Measurements from ENCODE around the gene RALGAPA1. TPM values are rescaled to one million over a fixed set of nuclear protein-coding genes. Genes with fewer than 3 reads are reported as not detected.
A peak's percentile ranks its signal among the peaks of the same experiment; 100 is the strongest.

RALGAPA1 gene
- total RNA-seq, 6 experiments from 2014 or later, result 12.1 to 16.1 (median 13.2) TPM

GRCh38 chr14:35682802-35683201 lies 126.3 kb downstream of the RALGAPA1 start:
- no peaks in the 10 kb centered on the region for H3K36me3 Mint-ChIP-seq (ENCODE audit: low read depth)
- TF ChIP-seq CTCF (IDR thresholded peaks at IDR 0.05), result no peak
- H3K27ac Mint-ChIP-seq, result no peak overlapping the region
- no peaks in the 10 kb centered on the region for H3K4me1 Mint-ChIP-seq (ENCODE audit: low read depth)
- no peak overlapping the region for H3K4me3 Mint-ChIP-seq
- no peaks in the 10 kb centered on the region; the same call in 1 of the 2 replicates for H3K27me3 Mint-ChIP-seq (ENCODE audit: insufficient read depth)
- no peaks in the 10 kb centered on the region for H3K9me3 Mint-ChIP-seq
- DNase-seq, result no peak

- Mint-ChIP-seq H3K27me3 (ENCODE audit: insufficient read depth) (no peaks in the 10 kb centered on the region), H3K27ac (no peak overlapping the region), H3K4me3 (no peak overlapping the region)
Measured at GRCh38 chr14:35678403-35679028, 130.6 kb downstream of the RALGAPA1 start.

GRCh38 chr14:35669782-35670181 lies 139.3 kb downstream of the RALGAPA1 start:
- peaks cover 23% of the 10 kb centered on the region for H3K4me1 Mint-ChIP-seq (ENCODE audit: low read depth)
- peak overlapping the region; percentile 5; the same call in 1 of the 2 replicates for H3K4me3 Mint-ChIP-seq
- no peaks in the 10 kb centered on the region for H3K9me3 Mint-ChIP-seq
- no peak for TF ChIP-seq CTCF (IDR thresholded peaks at IDR 0.05)
- no peaks in the 10 kb centered on the region for H3K27me3 Mint-ChIP-seq (ENCODE audit: insufficient read depth)
- peak overlapping the region; percentile 56 for H3K27ac Mint-ChIP-seq
- peaks cover 4% of the 10 kb centered on the region; the same call in 1 of the 2 replicates for H3K36me3 Mint-ChIP-seq (ENCODE audit: low read depth)
- DNase-seq, result peak; percentile 77

More at GRCh38 chr14:35678403-35679028, 130.6 kb downstream of the RALGAPA1 start:
- Mint-ChIP-seq H3K36me3 (ENCODE audit: low read depth) (0 out of 2 replicates have a peak, but pooled peaks cover 3% of the 10 kb centered on the region), H3K4me1 (ENCODE audit: low read depth) (no peaks in the 10 kb centered on the region), H3K9me3 (no peaks in the 10 kb centered on the region)
- DNase-seq, result no peak
- TF ChIP-seq CTCF (IDR thresholded peaks at IDR 0.05), result no peak

- Mint-ChIP-seq H3K4me3 (no peak overlapping the region), H3K4me1 (ENCODE audit: low read depth) (peaks cover 23% of the 10 kb centered on the region), H3K9me3 (no peaks in the 10 kb centered on the region), H3K36me3 (ENCODE audit: low read depth) (peaks cover 4% of the 10 kb centered on the region; the same call in 1 of the 2 replicates), H3K27ac (no peak overlapping the region), H3K27me3 (ENCODE audit: insufficient read depth) (no peaks in the 10 kb centered on the region)
- TF ChIP-seq CTCF (IDR thresholded peaks at IDR 0.05), result no peak
- no peak for DNase-seq
Measured at GRCh38 chr14:35666429-35667043, 142.6 kb downstream of the RALGAPA1 start.

- H3K36me3 Mint-ChIP-seq (ENCODE audit: low read depth), result 0 out of 2 replicates have a peak, but pooled peaks cover 7% of the 10 kb centered on the region
- no peaks in the 10 kb centered on the region for H3K9me3 Mint-ChIP-seq
- no peak for TF ChIP-seq CTCF (IDR thresholded peaks at IDR 0.05)
- H3K27ac Mint-ChIP-seq, result no peak overlapping the region
- H3K27me3 Mint-ChIP-seq (ENCODE audit: insufficient read depth), result no peaks in the 10 kb centered on the region
- no peak for DNase-seq
- H3K4me3 Mint-ChIP-seq, result no peak overlapping the region
- H3K4me1 Mint-ChIP-seq (ENCODE audit: low read depth), result no peaks in the 10 kb centered on the region
Measured at GRCh38 chr14:35661875-35662274, 147.2 kb downstream of the RALGAPA1 start.

Data from HFFc6 (cell line).